HG03045 (cell line): ENCODE data around the gene PATJ.
A peak's percentile ranks its signal among the peaks of the same experiment; 100 is the strongest.

Experiments used
- ATAC-seq: cut with Tn5 transposase; IDR thresholded peaks from one replicate; pipeline ENCODE4 v1.9.1; 2021; ENCODE audit warnings: mild to moderate bottlenecking, moderate library complexity; ENCODE audit not compliant: unreplicated experiment

The PATJ gene

GRCh38 chr1:62082456-62083363, 340.4 kb downstream of the PATJ start:
- ATAC-seq: peak; percentile 59

- no peak for ATAC-seq
Observed at GRCh38 chr1:62084310-62084890, 342.1 kb downstream of the PATJ start.

- no peak for ATAC-seq
Observed at GRCh38 chr1:62088439-62088838, 346.2 kb downstream of the PATJ start.

DNA sequence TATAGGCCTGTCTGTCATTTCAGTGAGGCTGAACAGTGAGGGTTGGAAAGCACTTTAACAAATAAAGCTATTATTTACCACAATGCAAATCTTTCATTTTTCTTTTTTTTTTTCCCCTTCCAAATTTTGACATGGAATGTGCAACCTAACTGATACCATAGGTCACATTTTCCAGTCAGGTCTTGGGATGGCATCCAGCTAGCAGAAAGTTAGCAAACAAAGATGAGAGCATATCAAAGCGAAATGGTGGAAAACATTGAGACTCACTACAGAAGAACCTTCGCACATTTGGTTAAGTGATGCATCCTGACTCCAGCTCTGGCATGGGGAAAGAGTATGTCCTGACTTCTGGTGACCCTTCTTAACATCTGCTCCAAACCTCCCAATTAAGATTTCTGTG, 347.3 kb downstream of the PATJ start:
- ATAC-seq: no peak

GRCh38 chr1:62090016-62090415, 347.7 kb downstream of the PATJ start:
- ATAC-seq: no peak

DNA sequence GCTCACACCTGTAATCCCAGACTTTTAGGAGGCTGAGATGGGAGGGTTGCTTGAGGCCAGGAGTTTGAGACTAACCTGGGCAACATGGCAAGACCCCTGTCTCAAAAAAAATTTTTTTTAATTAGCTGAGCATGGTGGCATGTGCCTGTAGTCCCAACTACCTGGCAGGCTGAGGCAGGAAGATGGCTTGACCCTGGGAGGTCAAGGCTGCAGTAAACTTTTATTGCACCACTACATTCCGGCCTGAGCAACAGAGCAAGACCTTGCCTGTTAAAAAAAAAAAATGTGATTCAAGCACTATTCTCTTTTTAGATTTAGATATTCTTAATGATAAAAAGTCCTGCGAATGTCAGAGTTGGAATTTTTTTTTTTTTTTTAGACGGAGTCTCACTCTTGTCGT, 349.8 kb downstream of the PATJ start:
- ATAC-seq: no peak

DNA sequence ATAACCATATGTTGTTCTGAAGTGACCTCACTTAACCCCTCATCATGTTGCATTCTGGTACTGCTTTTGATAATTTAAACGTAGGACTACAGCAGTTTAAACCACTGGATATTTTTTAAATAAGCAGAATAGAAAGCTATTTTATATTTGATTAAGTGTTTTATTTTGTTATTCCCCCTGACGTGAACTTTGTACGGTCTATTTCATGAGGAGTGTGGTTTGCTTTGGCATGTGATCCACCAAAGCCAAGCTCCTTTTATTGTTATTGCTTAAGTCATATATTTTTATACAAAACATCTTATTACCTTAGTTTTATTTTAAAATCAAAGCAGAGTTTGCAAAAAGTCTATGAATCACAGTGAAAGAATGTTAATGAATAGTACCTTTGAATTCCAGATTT, 351.0 kb downstream of the PATJ start:
- ATAC-seq: no peak

DNA sequence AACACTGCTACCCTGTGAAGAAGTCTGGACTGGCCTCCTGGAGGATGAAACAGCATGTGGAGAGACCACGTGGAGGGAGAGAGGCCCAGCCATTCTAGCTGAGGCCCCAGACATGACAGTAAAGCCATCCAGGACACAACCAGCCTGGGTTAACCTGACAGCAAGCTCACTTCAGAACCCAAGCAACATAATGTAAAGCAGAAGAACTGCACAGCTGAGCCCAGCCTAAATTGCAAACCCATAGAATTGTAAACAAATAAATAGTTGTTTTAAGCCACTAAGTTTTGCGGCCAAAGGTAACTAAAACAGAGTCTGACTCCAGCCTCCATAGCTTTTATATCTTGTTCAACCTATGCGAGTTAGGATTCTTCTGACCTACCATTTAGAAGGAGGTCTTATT, 355.2 kb downstream of the PATJ start:
- ATAC-seq: no peak

DNA sequence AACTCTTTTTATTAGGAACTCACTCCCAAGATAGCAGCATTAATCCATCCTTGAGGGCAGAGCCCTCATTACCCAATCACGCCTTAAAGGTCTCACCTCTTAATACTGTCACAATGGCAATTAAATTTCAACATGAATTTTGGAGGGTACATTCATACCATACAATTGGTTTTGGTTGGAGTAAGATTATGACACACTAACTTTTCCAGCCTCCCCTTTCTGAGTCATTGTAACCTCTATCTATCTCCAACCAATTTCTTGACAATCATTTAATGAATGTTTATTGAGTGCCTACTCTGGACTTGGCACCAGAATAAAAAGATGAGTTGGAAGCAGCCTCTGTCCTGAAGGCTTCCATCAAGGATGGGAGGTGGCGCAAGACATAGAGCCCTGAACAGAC, 358.2 kb downstream of the PATJ start:
- no peak for ATAC-seq

GRCh38 chr1:62103846-62104245, 361.6 kb downstream of the PATJ start:
- no peak for ATAC-seq

- ATAC-seq: no peak
Observed at GRCh38 chr1:62107923-62108322, 365.6 kb downstream of the PATJ start.

- no peak for ATAC-seq
Observed at GRCh38 chr1:62109124-62109523, 366.8 kb downstream of the PATJ start.

GRCh38 chr1:62110198-62110817, 368.0 kb downstream of the PATJ start:
- no peak for ATAC-seq

- ATAC-seq: no peak
Observed at GRCh38 chr1:62111084-62111483, 368.8 kb downstream of the PATJ start.

DNA sequence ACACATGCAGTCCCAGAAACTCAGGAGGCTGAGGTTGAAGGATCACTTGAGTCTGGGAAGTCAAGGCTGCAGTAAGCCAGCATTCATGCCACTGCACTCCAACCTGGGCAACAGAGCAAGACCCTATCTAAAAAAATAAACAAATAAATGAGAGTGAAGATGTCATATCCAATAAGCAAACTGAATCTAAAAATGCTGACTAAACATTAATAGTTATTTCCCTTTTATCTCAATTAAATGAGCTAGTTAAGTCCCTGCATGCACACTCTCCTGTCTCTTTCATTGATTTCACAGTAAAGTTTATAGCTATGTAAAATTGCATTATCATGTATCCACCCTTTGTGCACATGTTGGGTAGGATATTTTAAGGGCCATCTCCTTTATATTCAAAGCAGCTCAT, 371.2 kb downstream of the PATJ start:
- no peak for ATAC-seq

DNA sequence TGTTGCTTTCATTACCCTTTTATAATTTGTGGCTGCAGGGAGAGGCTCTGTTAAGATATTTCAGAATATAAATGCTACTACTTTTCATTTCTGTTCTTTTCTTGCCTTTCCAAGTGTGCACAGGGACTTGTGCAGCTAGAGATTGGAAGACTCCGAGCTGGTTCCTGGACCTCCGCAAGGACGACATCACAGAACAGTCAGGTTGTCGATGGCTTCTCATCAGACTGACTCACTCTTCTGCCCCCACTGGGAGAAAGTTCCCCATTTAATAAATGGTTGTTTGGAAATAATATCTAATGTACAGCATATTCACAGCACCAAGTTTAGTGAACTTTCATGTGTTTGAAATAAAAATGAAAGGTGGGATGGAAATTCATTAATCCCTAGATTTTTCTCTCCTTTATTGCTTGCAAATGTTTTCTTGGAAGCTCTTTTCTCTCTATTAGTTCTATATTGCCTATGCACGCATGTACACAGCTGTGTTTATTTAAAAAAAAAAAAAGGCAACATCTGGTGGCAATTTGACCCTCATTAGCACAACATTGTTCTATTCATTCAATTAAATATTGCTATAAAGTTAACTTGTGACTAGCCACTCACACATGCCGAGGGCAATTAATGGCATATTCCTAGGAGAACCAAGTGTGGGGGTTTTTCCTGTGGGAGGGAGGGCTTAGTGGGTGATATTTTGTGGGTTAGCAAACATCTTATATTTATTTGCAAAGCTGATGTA, 374.9 kb downstream of the PATJ start:
- ATAC-seq: no peak

GRCh38 chr1:62126579-62127290, 384.5 kb downstream of the PATJ start:
- ATAC-seq: no peak

DNA sequence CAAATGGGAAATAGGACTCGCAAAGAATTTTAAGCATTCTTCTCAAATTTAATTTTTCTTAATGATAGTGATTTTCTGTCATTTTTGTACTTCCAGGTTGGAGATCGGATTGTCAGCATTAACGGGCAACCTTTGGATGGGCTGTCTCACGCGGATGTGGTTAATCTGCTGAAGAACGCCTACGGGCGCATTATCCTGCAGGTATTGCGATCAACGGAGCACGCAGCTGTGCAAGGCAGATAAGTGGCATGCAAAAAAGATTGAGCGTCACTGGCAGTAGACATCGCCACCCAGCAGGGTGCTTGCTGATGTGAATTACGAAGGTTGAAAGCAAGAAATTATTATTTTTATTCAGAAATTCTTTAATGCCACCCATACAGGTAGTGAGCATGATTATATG, 386.5 kb downstream of the PATJ start:
- ATAC-seq: no peak

DNA sequence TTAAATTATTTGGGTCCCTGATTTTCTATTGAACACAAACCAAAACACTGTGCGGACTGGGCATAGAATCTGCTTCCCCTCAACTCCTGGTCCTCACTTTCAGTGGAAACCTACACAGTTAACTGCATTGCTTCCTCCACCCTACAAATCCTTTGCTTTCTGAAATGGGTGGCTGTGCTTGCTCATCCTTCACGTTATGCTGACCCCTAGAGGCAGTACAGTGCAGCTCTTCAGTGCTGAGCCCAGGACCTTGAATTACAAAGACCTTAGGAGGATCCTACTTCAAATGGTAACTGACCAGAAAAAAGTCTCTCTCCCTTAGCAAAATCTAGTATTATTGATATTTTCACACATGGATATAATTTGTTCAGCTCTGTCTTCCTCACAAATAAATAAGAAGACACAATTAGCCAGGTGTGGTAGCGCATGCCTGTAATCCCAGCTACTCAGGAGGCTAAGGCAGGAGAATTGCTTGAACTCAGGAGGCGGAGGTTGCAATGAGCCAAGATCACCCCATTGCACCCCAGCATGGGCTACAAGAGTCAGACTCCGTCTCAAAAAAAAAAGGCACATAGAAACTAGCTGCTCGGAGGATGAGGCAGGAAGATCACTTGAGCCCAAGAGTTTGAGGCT, 388.9 kb downstream of the PATJ start:
- peak; percentile 91 for ATAC-seq

DNA sequence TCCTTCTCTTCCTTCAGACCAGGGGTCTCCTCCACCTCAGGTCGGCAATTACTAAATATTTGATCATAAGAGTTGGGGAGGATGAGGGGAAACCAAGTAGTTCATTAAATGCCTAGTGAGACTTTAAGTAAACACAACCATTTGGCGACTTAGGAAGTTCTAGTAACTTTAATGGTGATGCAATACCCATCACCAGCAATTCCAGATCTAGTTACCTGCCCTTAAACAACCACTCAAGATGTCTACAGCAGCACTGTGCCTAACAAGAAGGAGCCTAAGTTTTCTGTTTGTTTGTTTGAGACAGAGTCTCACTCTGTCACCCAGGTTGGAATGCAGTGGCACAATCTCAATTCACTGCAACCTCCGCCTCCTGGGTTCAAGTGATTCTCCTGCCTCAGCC, 395.7 kb downstream of the PATJ start:
- ATAC-seq: no peak
